NCI-H510A treated with DMSO at 0.1 percent for 48 hours (cell line): ENCODE data around the gene STAM.

Experiments used
- DNase-seq: peaks from one replicate; lab custom pipeline; 2025; lab: John Stamatoyannopoulos, UW

STAM gene

GRCh38 chr10:17731331-17732020, 87.5 kb downstream of the STAM start:
- no peak for DNase-seq

DNA sequence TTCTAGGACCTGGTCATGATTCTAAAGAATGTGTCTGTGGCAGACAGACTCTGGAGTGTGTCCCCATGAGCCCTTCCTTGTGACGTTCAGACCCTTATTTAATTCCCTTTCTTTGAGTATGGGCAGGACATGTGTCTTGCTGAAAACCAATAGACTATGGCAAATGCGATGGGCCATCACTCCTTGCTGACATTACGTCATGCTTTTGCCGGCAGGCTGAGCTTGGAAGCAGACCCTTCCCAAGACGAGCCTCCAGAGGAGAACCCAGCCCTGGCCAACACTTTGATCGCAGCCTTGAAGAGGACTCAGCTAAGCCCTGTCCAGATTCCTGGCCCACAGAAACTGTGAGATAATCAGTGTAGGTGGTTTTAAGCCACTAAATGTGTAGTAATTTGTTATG, 89.7 kb downstream of the STAM start:
- DNase-seq: no peak

DNA sequence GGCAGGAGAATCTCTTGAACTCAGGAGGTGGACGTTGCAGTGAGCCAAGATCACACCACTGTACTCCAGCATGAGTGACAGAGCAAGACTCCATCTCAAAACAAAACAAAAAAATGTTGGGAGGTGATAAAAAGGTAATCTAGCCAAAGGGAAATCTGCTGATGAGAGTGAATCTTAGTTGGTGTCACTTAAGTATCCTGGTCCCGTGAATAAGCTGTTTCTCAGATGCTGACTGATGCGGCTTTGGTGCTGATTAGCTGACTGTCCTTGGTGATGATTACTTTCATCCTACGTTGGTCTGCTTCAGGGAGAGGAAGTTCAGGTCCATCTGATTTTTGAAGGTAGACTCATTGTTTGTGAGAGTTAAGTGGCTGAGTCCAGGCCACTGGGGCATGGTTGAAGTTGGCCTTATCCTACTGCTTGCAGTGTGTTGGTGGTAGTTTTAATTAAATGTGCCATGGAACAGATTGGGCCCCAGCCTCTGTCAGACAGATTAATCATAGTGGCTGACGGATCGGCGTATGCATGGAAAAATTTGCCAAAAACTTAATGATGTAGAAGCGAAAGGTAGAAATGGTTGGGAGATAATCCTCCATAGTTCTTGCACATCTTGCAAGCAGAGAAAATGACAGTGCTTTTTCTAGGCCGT, 90.6 kb downstream of the STAM start:
- no peak for DNase-seq

DNA sequence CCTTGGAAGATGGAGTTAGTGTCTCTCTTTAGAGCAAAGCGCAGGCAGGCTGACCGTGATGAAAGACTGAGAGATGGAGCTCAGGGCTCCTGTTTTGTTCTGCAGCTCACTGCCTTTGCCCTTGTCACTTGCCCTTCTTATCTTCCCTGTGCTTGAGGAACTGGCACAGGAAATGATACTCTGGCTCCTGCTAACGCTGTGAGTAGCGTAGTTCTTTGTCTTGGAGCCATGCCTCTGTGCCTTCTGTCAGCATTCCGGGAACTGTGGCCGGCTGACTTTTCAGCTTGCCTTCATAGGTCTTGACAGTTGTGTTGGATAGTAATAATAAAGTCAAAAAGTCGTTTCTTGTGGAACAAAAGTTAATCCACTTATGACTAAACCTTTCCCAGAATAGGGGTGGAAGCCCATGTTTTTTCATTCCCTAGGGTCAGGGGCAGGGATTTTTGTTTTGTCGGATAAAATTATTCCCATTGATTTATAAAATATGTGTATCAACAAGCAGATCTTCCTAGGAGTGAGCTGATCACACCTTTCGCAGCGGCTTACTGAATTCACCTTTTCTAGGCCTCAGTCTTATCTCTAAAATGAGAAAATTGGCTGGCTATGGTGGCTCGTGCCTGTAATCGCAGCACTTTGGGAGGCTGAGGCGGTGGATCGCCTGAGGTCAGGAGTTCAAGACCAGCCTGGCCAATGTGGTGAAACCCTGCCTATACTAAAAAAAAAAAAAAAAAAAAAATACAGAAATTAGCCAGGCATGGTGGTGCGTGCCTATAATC, 91.4 kb downstream of the STAM start:
- DNase-seq: no peak

GRCh38 chr10:17736223-17736622, 92.3 kb downstream of the STAM start:
- no peak for DNase-seq

DNA sequence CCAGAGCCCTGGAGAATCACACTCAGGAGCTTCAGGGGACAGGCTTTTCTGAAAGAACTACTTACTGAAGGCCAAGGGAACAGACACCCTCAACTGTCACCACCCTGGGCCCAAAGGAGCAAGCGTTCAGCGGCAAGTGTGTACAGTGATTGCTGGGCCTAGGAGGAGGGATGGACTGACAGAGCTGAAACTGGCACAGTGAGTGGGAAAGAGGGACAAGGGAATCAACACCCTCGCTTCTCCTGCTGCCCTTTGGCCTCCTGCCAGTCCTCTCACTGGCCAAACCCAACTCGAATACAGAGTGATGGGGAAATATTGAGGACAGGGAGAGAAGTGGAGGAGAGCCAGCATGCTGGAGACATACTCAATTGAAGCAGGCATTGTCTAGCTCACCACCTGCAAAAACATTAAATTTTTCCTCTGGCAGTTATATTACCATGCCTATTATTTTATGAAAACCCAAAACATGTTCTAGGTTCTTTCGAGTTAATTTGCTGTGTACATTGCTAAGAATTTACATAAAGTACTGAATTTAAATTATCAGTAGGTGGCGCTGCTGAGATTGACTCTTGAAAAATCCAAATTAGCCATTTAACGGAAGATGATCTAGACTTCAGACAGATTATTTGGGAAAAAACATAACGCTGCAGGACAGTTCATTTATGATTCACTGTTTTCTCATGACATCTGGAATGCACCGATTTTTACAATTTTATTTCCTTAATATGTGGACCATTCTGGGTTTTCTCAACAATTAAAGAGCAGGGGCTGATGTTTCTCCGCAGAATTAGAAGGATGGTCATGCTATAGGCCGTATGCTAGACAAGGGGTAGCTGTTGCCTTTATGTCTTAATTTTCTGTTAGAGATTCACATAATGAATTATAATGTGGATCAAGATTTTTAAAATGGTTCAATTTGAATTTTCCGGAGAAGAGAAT, 93.3 kb downstream of the STAM start:
- peak; percentile 5 for DNase-seq

DNA sequence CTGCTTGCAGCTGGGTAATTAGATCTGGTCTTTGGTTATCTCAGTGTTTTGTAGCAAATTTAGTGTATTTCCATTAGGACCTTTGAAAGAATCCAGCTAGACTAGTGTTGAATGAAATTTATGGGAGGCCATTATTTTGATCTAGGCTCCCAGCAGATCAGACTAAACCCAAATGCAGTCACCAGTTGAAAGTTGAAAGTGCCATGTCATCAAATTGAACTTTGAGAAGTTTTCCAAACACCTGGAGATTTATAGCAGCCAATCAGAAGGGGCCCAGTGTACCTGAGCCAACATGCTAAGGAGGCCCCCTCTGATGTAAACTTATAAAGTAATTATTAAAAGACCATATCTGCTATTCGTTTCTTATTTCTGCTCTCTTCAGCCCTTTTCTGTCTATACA, 96.7 kb downstream of the STAM start:
- DNase-seq: no peak

GRCh38 chr10:17742918-17743317, 99.0 kb downstream of the STAM start:
- DNase-seq: no peak

GRCh38 chr10:17743437-17743836, 99.5 kb downstream of the STAM start:
- DNase-seq: no peak

GRCh38 chr10:17744341-17744861, 100.5 kb downstream of the STAM start:
- no peak for DNase-seq

DNA sequence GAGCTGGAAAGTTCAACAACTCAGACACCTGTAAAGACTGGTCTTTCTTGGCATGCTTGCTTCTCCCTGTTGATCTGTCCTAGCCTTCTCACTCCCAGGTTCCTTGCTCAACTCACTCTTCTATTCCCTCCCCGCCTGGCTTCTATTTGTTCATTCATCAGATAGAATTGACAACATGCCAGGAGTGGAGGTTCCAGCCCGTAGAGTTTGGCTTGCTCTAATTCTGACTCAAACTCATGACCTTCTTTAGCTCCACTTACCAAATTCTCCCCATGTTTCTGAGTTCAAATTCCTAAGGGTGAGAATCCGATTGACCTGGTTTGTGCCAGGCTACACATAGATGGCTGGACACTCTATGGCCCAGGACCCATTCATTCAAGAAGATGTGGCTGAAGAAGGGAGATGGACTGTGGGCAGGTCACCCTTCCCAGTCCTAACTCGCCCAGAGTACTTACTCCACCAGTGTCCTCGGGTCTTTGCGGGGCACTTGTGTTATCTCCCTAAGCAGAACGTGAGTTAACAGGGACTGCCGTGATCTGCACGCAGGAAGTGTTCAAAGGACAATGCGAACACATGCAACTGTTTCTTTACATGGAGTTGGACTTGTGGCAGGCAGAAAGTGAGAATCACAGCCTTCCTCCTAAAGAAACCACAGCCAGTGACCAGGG, 104.1 kb downstream of the STAM start:
- no peak for DNase-seq

GRCh38 chr10:17749890-17750289, 105.9 kb downstream of the STAM start:
- DNase-seq: no peak

- DNase-seq: no peak
Measured at GRCh38 chr10:17751781-17752445, 108.0 kb downstream of the STAM start, which contains the start of gene TMEM236. Gene TMEM236, plus strand, starts transcription at chr10:17752201. Its CDS starts 95 bp downstream, at chr10:17752296.

GRCh38 chr10:17756557-17757217, 112.7 kb downstream of the STAM start:
- DNase-seq: no peak

DNA sequence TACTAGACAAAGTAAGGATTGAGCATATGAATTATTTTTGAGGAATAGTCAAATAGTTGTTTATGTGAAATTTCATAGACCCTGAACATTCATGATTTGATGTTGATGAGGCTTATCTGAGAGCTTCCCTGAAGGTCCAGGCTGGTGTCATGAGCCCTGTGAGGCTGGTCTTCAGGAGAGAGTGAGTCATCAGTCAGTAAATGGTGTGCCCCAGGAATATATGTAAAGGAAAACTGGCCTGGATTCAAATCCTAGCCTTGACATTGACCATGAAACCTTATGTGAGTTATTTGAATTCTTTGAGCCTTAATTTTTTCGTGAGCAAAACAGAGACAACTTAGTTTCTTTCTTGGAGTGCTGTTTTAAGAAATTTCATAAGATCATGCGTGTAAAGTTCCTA, 114.2 kb downstream of the STAM start:
- DNase-seq: no peak

GRCh38 chr10:17758896-17759295, 114.9 kb downstream of the STAM start:
- no peak for DNase-seq

DNA sequence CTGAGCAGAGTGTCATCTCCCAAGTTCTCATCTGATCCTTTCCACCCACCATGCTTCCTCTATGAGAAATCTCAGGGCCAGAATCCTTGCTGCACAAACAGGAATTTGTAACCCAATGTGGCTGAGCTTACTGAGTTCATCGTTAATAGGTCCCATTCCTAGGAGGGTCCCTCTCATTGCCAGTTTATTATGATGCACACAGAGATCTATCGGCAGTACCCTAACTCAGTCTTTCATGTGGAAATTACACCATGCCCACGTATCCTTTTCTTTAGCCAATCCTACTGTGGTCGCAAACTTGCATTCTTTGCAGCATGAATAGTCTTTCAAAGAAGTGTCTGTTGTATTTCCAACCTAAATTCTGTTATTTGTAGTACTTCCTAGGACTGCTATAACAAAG, 120.2 kb downstream of the STAM start:
- DNase-seq: no peak

GRCh38 chr10:17765602-17766001, 121.7 kb downstream of the STAM start:
- no peak for DNase-seq
